Stomach (tissue), 9 donors: Measurements from ENCODE around the gene TXNDC17. TPM values are rescaled to one million over a fixed set of nuclear protein-coding genes. Genes with fewer than 3 reads are reported as not detected.
A peak's percentile ranks its signal among the peaks of the same experiment; 100 is the strongest.

Experiments used
- DNase-seq, 2 donors: peaks; one replicate each; pipeline versions ENCODE4 v3.0.0 to v3.0.0-alpha.2; 2013 to 2019
- H3K27ac ChIP-seq, 5 donors: fragments of 200-600 bp in 4 of 5; sonication (generic) in 4 of 5; one replicate each; pipeline ENCODE4 v1.5.1; 2013 to 2019; ENCODE audit warnings: mild to moderate bottlenecking in 1 of 5, moderate library complexity in 1 of 5
- H3K27me3 ChIP-seq, 3 donors: fragments of 200-600 bp; sonication (generic); one replicate each; pipeline ENCODE4 v1.5.1; 2017 to 2019; ENCODE audit warnings: mixed run types in 1 of 3
- H3K36me3 ChIP-seq, 4 donors: fragments of 200-600 bp; sonication (generic); 1 replicate in 3 of 4; 2 replicates in 1 of 4; pipeline ENCODE4 v1.5.1; 2016 to 2019
- H3K4me1 ChIP-seq, 4 donors: fragments of 200-600 bp; sonication (generic); one replicate each; pipeline ENCODE4 v1.5.1; 2016 to 2019
- H3K4me3 ChIP-seq, 4 donors: fragments of 200-600 bp; sonication (generic) in 3 of 4; one replicate each; pipeline ENCODE4 v1.5.1; 2016 to 2019; ENCODE audit warnings: mild to moderate bottlenecking in 1 of 4
- H3K9me3 ChIP-seq, 4 donors: fragments of 200-600 bp; sonication (generic); one replicate each; pipeline ENCODE4 v1.5.1; 2016 to 2019
- CTCF ChIP-seq, 7 experiments: fragments of 450-650 bp in 4 of 7; fragments of 200-600 bp in 3 of 7; sonication (generic) in 3 of 7; IDR thresholded peaks; one replicate each; pipeline ENCODE4 v1.5.1; 2016 to 2019; ENCODE audit warnings: antibody characterized with exemption in 7 of 7, control low read depth in 2 of 7, mild to moderate bottlenecking in 1 of 7
- EP300 ChIP-seq: sonication (generic); formaldehyde crosslinking; IDR thresholded peaks from one replicate; pipeline ENCODE4 v1.6.1; 2017; ENCODE audit warnings: antibody characterized with exemption
- POLR2A ChIP-seq, 4 donors: fragments of 450-650 bp; IDR thresholded peaks; one replicate each; pipeline ENCODE4 v1.6.1; 2016; ENCODE audit warnings: antibody characterized with exemption in 4 of 4, control low read depth in 2 of 4, mild to moderate bottlenecking in 1 of 4, moderate library complexity in 1 of 4
- POLR2AphosphoS5 ChIP-seq, 3 donors: sonication (generic); formaldehyde crosslinking; IDR thresholded peaks; one replicate each; pipeline ENCODE4 v1.6.1; 2016; ENCODE audit warnings: antibody characterized with exemption in 3 of 3
- whole genome bisulfite sequencing, 5 donors: extraction: QIAGEN DNeasy Blood & Tissue Kit in 3 of 5; methylation state at CpG; one replicate each; pipeline versions ENCODE4 v1.1.5 to v1.1.7; 2013 to 2018; 5-methylcytosine and 5-hydroxymethylcytosine counted together
- intact Hi-C: fragments of 100-400 bp; cut with DNase I; formaldehyde crosslinking; loops from one replicate; pipeline ENCODE4 v1.15.1; 2023; ENCODE audit warnings: low total_unique reads
- polyA plus RNA-seq, 3 donors: library from polyadenylated mRNA; stranded (reverse); fragments of 200-250 nt; gene quantifications; one replicate each; pipeline ENCODE4 v1.2.3, GENCODE V29; 2013
- total RNA-seq, 5 donors: library from RNA; depleted of rRNA; stranded (reverse); fragments of >200 nt; gene quantifications; one replicate each; pipeline versions ENCODE4 v1.1.0 to v1.2.3, GENCODE V29; 2014 to 2016
- donor health status: healthy with polysubstance abuse.
- donor health status: Bipolar disorder and iron deficiency.
- donor health status: healthy.

The TXNDC17 gene
- total and polyA plus RNA-seq, 8 donors, result 28.7 to 375 (median 169) TPM; not detected in 1

DNA sequence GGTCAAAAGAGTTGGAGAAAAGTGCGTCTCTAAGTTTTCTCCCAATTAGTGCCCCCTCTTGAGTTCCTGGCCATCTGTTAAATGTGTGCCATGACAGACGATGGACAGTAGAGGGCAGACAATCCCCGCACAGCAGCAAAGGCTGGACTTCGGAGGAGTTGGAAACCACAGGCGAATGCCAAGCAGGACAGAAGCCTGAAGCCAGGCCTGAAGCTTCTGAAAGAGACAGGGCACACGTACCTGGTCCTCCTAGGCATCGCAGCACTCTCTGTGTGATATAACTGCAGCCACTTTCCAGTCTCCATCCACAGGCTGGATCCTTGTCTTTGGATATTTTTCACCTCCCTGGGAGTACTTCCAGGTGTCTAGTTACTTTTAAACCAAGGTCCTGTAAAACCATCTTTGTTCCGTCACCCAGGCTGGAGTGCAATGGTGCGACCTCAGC lies 25.2 kb downstream of the TXNDC17 start:
- peaks cover 0 to 33% (median 0%) of the 10 kb centered on the region in 3 donors for H3K27me3 ChIP-seq
- no peaks in the 10 kb centered on the region for H3K9me3 ChIP-seq
- TF ChIP-seq POLR2A (IDR thresholded peaks at IDR 0.05) (no peak), POLR2AphosphoS5 (IDR thresholded peaks at IDR 0.05) (peak in 1 of 3 donors; percentile 50), EP300 (no peak), CTCF (IDR thresholded peaks at IDR 0.05) (peak in 5 of 7 experiments; percentile 82 to 88 (median 82))
- peaks cover 0 to 7% (median 1%) of the 10 kb centered on the region in 4 donors for H3K4me1 ChIP-seq
- H3K27ac ChIP-seq, result no peak overlapping the region
- intact Hi-C loops, result loop anchor here (10.0 kb wide), 2 partner anchors 179 to 339 kb away; no protein-coding TSS in a partner anchor
- no peak overlapping the region for H3K4me3 ChIP-seq
- WGBS, 5 donors, result 11 to 18% (median 16%) methylated on average over 9 of the region's 9 CpGs
- no peaks in the 10 kb centered on the region for H3K36me3 ChIP-seq
- DNase-seq, result peak; percentile 76 to 92

GRCh38 chr17:6666557-6666956 lies 25.7 kb downstream of the TXNDC17 start:
- H3K9me3 ChIP-seq, result no peaks in the 10 kb centered on the region
- TF ChIP-seq EP300, result no peak
- no peak for TF ChIP-seq CTCF (IDR thresholded peaks at IDR 0.05)
- TF ChIP-seq POLR2A (IDR thresholded peaks at IDR 0.05), result no peak
- no peak for TF ChIP-seq POLR2AphosphoS5 (IDR thresholded peaks at IDR 0.05)
- peaks cover 0 to 38% (median 0%) of the 10 kb centered on the region in 3 donors for H3K27me3 ChIP-seq
- intact Hi-C loops, result loop anchor here (10.0 kb wide), 2 partner anchors 178 to 338 kb away; no protein-coding TSS in a partner anchor
- peaks cover 0 to 7% (median 1%) of the 10 kb centered on the region in 4 donors for H3K4me1 ChIP-seq
- H3K27ac ChIP-seq, result no peak overlapping the region
- 88 to 100% (median 93%) methylated on average over 6 of the region's 6 CpGs for WGBS, 5 donors
- H3K4me3 ChIP-seq, result no peak overlapping the region
- no peak for DNase-seq
- no peaks in the 10 kb centered on the region for H3K36me3 ChIP-seq

DNA sequence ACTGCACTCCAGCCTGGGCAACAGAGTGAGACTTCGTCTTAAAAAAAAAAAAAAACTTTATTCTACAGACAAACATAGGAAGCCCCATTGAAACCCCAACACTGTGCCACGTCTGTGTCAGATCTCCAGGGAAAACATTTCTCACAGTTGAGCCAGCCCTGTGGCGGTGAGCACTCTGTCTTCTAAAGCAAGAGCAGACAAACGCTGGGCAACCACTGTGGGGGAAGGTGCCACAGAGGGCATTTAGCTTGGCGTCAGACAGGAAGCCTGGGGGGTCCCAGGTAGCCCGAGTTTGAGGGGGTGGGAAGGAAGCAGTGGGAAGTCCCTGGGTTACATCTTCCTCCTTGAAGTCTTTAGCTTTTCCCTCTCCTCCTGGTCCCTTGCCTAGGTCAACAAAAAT lies 26.7 kb downstream of the TXNDC17 start:
- Histone ChIP-seq H3K4me1 (peaks cover 0 to 7% (median 1%) of the 10 kb centered on the region in 4 donors), H3K4me3 (no peak overlapping the region), H3K27ac (no peak overlapping the region), H3K27me3 (peaks cover 0 to 40% (median 0%) of the 10 kb centered on the region in 3 donors), H3K9me3 (no peaks in the 10 kb centered on the region), H3K36me3 (no peaks in the 10 kb centered on the region)
- TF ChIP-seq CTCF (IDR thresholded peaks at IDR 0.05) (no peak), POLR2AphosphoS5 (IDR thresholded peaks at IDR 0.05) (no peak), EP300 (no peak), POLR2A (IDR thresholded peaks at IDR 0.05) (no peak)
- DNase-seq, result no peak
- intact Hi-C loops, result loop anchor here (10.0 kb wide), 2 partner anchors 177 to 337 kb away; no protein-coding TSS in a partner anchor
- 59 to 76% (median 71%) methylated on average over 6 of the region's 6 CpGs for WGBS, 5 donors

DNA sequence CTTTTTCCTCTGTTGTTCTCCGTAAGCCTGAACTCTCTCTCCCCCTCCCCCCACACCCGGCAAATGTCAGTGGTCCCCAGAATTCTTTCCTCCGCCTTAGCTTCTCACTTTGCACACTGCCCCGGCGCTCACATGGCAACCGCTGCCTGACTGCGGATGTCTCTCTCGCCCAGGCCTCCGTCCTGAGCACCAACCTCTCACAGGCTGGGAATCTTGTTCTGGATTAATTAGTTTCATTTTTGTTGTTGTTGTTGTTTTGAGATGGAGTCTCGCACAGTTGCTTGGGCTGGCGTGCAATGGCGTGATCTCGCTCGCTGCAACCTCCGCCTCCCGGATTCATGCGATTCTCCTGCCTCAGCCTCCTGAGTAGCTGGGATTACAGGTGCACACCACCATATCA lies 27.4 kb downstream of the TXNDC17 start:
- 87 to 93% (median 89%) methylated on average over 17 of the region's 17 CpGs for WGBS, 5 donors
- no peak for TF ChIP-seq EP300
- TF ChIP-seq POLR2A (IDR thresholded peaks at IDR 0.05), result no peak
- no peak for TF ChIP-seq POLR2AphosphoS5 (IDR thresholded peaks at IDR 0.05)
- TF ChIP-seq CTCF (IDR thresholded peaks at IDR 0.05), result no peak
- peaks cover 0 to 7% (median 1%) of the 10 kb centered on the region in 4 donors for H3K4me1 ChIP-seq
- H3K9me3 ChIP-seq, result no peaks in the 10 kb centered on the region
- no peak overlapping the region for H3K27ac ChIP-seq
- no peak overlapping the region for H3K4me3 ChIP-seq
- DNase-seq, result no peak
- intact Hi-C loops, result loop anchor here (10.0 kb wide), 2 partner anchors 177 to 337 kb away; no protein-coding TSS in a partner anchor
- H3K36me3 ChIP-seq, result no peaks in the 10 kb centered on the region
- H3K27me3 ChIP-seq, result peaks cover 0 to 40% (median 0%) of the 10 kb centered on the region in 3 donors
